Uterus (tissue), 2 donors: Measurements from ENCODE around the gene MYBPH.

ENCODE experiments used
- POLR2A ChIP-seq, 2 donors: fragments of 450-650 bp; IDR thresholded peaks; one replicate each; pipeline ENCODE4 v1.6.1; 2016; ENCODE audit warnings: antibody characterized with exemption in 2 of 2, mild to moderate bottlenecking in 1 of 2, moderate library complexity in 1 of 2
- TF ChIP-seq, protein P1 (sequence below), 4 experiments: fragments of 200-600 bp in 2 of 4; fragments of 450-650 bp in 2 of 4; sonication (generic) in 2 of 4; IDR thresholded peaks; one replicate each; pipeline ENCODE4 v1.5.1; 2016 to 2019; ENCODE audit warnings: antibody characterized with exemption in 4 of 4, mild to moderate bottlenecking in 2 of 4, moderate library complexity in 1 of 4

GRCh38 chr1:203187304-203187685, 11.7 kb upstream of the MYBPH start:
- TF ChIP-seq, protein P1, sequence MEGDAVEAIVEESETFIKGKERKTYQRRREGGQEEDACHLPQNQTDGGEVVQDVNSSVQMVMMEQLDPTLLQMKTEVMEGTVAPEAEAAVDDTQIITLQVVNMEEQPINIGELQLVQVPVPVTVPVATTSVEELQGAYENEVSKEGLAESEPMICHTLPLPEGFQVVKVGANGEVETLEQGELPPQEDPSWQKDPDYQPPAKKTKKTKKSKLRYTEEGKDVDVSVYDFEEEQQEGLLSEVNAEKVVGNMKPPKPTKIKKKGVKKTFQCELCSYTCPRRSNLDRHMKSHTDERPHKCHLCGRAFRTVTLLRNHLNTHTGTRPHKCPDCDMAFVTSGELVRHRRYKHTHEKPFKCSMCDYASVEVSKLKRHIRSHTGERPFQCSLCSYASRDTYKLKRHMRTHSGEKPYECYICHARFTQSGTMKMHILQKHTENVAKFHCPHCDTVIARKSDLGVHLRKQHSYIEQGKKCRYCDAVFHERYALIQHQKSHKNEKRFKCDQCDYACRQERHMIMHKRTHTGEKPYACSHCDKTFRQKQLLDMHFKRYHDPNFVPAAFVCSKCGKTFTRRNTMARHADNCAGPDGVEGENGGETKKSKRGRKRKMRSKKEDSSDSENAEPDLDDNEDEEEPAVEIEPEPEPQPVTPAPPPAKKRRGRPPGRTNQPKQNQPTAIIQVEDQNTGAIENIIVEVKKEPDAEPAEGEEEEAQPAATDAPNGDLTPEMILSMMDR (IDR thresholded peaks at IDR 0.05), result no peak
- TF ChIP-seq POLR2A (IDR thresholded peaks at IDR 0.05), result no peak
